Tibial nerve (tissue), 3 donors: Measurements from ENCODE around the gene IGFBP6.
A peak's percentile ranks its signal among the peaks of the same experiment; 100 is the strongest.

ENCODE experiments used
- CTCF ChIP-seq, 5 experiments: fragments of 200-600 bp in 3 of 5; fragments of 450-650 bp in 2 of 5; sonication (generic) in 3 of 5; IDR thresholded peaks; one replicate each; pipeline ENCODE4 v1.5.1; 2016 to 2019; ENCODE audit warnings: antibody characterized with exemption in 5 of 5, mild to moderate bottlenecking in 3 of 5, moderate library complexity in 2 of 5
- POLR2A ChIP-seq, 2 donors: fragments of 450-650 bp; IDR thresholded peaks; one replicate each; pipeline ENCODE4 v1.6.1; 2017; ENCODE audit warnings: antibody characterized with exemption in 2 of 2, mild to moderate bottlenecking in 2 of 2, moderate library complexity in 2 of 2

DNA sequence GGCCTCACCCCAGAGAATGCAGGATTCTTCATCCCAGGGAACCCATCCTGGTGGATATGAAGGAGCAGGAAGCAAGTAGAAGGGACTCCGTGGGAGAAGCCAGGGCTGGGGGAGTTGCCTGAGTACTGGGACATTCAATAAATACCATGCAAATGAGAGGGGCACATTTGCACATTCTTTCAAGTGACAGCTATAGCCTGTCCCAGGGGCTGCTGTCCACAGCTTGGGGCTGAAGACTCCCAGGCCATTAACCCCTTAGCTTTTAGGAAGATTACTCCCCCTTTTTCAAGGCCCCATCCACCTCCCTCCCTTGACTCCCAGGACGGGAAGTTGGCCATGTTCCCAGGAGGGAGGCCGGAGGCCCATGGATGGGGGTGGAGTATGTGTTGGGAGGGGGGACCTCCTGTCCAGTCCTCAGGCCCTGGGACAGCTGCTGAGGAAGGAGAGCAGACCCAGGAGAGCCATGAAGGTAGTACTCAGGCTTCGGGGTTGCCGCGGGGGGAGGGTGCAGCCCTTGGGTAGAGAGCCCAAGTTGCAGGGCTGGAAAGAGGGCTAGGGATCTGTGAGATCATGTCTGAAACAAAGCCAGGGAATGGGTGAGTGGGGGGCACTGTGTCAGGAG, 48.6 kb upstream of the IGFBP6 start:
- TF ChIP-seq POLR2A (IDR thresholded peaks at IDR 0.05) (peak in 1 of 2 donors; percentile 6), CTCF (IDR thresholded peaks at IDR 0.05) (no peak)
